GM10248 (cell line): ENCODE data around the gene HEATR5B.
A peak's percentile ranks its signal among the peaks of the same experiment; 100 is the strongest.

ENCODE experiments used
- CTCF ChIA-PET: fragments of 300-600 bp; sonication (Branson Sonifier 250); formaldehyde crosslinking; extraction: SDS; loops from one replicate; lab custom pipeline; 2021; ENCODE audit warnings: antibody characterized with exemption; lab: Yijun Ruan, JAX
- POLR2A ChIA-PET: fragments of 350-650 bp; sonication (Branson Sonifier 250); formaldehyde crosslinking; extraction: SDS; loops from one replicate; lab custom pipeline; 2020; ENCODE audit warnings: antibody characterized with exemption; lab: Yijun Ruan, JAX
- DNase-seq: peaks from one replicate; pipeline ENCODE4 v3.0.0; 2012; ENCODE audit errors: extremely low spot score
- TF ChIP-seq, protein P1 (sequence below): IDR thresholded peaks from 2 replicates; pipeline ENCODE4 v1.5.1; 2012; ENCODE audit warnings: mild to moderate bottlenecking, low read depth; ENCODE audit errors: extremely low read depth, missing control alignments, control extremely low read depth

HEATR5B gene

DNA sequence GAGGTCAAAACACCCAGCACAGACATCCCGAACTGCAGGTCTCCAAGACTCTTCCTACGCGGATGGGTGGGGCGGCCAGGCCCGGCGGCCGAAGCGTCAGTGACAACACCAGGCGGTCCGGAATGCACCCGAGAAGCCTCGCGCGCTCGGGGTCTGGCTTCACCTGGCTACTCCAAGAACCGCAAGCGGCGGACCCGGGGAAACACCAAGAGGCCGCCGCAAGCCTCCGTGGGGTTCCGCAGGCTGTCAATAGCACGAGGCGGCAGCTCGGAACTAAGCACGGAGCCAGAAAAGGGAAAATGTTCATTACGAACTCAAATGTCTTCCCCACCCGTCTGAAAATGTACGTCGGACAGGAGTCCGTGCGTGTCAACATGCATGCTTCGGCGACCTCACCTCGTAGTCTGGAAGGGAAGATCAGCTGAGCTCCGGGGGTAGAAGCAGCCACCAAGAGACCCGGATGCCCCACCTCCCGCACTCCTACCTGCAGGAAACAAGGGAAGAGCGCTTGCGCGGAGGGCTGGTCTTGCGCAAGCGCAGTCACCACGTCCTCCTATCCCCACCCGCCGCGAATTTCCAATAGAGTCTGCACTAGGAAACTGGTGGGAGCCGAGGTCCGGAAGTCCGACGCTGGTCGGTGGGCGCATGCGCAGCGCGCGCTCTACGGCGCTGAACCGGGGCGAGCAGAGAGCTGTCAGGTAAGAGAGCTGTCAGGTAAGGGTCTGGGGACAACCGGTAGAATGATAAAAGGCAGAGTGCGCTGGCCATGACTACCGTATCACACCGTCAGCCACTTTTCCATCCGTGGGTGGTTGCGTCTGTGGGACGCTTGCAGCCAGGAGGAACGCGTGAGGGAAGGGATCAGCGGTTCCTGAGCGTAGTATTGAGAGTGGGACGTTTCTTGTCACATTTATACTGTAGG, at the start of gene HEATR5B, which contains the start of gene GPATCH11:
Gene HEATR5B, minus strand, starts transcription at position 500 of the 922 bp plus-strand sequence. CDS start 958 bp downstream, outside the sequence.
Gene GPATCH11, plus strand, starts transcription at position 646 of the 922 bp plus-strand sequence. CDS start 3,864 bp downstream, outside the sequence.
- ChIA-PET POLR2A (no interaction called here), CTCF (interaction anchor here (0.9 to 1.2 kb wide), 2 partner anchors 9 to 25 kb away, joined by 3 read pairs; no protein-coding TSS in a partner anchor)
- TF ChIP-seq, protein P1, sequence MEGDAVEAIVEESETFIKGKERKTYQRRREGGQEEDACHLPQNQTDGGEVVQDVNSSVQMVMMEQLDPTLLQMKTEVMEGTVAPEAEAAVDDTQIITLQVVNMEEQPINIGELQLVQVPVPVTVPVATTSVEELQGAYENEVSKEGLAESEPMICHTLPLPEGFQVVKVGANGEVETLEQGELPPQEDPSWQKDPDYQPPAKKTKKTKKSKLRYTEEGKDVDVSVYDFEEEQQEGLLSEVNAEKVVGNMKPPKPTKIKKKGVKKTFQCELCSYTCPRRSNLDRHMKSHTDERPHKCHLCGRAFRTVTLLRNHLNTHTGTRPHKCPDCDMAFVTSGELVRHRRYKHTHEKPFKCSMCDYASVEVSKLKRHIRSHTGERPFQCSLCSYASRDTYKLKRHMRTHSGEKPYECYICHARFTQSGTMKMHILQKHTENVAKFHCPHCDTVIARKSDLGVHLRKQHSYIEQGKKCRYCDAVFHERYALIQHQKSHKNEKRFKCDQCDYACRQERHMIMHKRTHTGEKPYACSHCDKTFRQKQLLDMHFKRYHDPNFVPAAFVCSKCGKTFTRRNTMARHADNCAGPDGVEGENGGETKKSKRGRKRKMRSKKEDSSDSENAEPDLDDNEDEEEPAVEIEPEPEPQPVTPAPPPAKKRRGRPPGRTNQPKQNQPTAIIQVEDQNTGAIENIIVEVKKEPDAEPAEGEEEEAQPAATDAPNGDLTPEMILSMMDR = no peak
- DNase-seq = peak; percentile 97

DNA sequence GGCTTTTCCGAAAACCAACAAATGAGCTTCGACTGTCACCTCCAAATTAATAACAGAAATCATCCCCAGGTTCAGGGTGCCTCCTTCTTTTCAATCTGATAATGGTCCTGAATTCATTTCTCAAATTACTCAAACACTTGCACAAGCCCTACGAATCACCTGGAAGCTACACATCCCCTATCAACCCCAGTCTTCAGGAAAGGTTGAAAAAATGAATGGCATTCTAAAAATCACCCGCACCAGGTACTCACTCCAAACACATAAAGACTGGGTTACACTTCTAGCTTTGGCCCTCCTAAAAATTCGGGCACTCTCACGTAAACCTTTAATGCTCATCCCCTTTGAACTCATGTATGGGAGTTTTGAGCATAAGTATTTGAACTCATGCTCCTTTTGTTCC, 48.7 kb upstream of the HEATR5B start:
- ChIA-PET CTCF (interaction anchor here (1.3 to 2.0 kb wide), 4 partner anchors 13 to 35 kb away, joined by 4 to 5 read pairs (median 4); no protein-coding TSS in a partner anchor), POLR2A (interaction anchor here (0.6 kb wide), 1 partner anchor 40 kb away, joined by 3 read pairs; no protein-coding TSS in a partner anchor)
- no peak for DNase-seq
- TF ChIP-seq, protein P1 = no peak

DNA sequence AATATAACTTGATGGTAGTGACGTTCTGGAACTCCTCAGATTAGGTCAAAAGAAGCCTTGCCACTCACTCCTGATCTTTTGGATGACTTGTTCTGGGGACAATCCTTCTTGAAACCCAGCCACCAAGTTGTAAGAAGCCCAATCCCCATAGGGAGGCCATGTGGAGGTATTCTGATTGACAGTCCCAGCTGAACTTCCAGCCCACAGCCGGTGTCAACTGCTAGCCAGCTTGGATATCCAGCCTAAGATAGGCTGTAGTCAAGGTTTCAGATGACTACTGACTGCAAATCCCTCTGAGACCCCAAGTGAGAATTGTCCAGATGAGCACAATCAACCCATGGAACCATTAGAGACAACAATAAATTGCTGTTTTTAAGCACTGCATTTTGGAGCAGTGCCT, 41.2 kb upstream of the HEATR5B start:
- ChIA-PET CTCF (no interaction called here), POLR2A (no interaction called here)
- TF ChIP-seq, protein P1 = no peak

DNA sequence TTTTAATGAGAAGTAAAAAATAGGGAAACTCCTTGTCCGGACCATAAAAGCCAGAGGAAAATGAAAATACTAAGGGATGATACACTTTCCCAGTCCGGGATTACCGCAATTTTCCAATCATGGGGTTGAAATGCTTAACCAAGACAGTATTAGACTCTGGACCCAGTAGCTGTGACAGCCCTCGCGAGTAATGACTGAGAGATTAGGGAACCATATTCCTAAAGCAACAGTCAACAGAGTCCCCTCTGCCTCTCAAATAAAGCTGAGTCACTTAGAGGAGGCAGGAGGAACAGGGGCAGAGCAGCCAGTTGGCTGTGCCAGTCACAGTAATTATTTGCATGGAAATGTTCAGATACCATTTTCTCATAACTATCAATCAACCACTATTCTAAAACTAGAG, 35.0 kb upstream of the HEATR5B start:
- no peak for DNase-seq
- ChIA-PET POLR2A (no interaction called here), CTCF (no interaction called here)
- TF ChIP-seq, protein P1 = no peak

More for the DNA sequence above, 41.2 kb upstream of the HEATR5B start:
- DNase-seq = no peak

DNA sequence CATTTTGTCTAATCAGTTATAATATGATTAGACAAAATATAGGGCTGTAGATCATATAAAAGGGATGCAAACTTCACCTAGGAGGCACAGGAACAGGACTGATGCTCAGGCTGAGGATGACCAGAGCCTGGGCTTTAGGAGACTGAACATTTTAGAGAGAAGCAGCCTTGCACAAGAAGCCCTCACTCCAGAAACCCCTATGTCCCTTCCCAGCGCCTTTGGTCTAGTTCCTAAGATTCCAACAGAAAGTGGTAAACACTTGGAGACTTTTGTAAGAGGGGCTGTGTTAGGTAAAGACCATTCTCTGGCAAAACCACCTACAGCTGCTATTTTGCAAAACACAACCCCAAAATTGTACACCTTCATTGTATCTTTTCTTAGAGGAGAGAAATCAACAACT, 33.4 kb upstream of the HEATR5B start:
- TF ChIP-seq, protein P1 = no peak
- POLR2A ChIA-PET = no interaction called here
- CTCF ChIA-PET = interaction anchor here (1.2 kb wide), 1 partner anchor 15 kb away, joined by 4 read pairs; no protein-coding TSS in a partner anchor
- DNase-seq = no peak

DNA sequence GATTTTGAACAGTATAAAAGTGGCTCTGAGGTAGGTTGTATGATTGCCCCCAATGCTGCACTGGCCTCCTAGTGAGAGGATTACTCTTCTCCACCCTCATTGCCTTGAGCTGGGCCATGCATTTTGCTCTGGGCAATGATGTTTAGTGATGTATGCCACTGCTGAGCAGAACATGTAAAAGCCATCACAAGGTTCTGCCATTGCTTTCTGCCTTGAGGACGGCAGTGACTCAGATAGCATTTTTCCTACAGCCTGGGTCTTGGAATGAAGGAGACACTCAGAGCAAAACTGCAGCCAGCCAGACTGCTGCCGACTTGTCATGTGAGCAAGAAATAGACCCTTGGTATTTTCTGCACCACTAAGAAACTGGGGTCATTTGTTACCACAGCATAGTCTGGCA, 27.8 kb upstream of the HEATR5B start:
- CTCF ChIA-PET = no interaction called here
- no peak for DNase-seq
- POLR2A ChIA-PET = no interaction called here
- TF ChIP-seq, protein P1 = no peak
